ENCODE measurements around the gene TBC1D22B.

The TBC1D22B gene

GRCh38 chr6:37241131-37241530, 16.4 kb upstream of the TBC1D22B start:
- no peak for DNase-seq

DNA sequence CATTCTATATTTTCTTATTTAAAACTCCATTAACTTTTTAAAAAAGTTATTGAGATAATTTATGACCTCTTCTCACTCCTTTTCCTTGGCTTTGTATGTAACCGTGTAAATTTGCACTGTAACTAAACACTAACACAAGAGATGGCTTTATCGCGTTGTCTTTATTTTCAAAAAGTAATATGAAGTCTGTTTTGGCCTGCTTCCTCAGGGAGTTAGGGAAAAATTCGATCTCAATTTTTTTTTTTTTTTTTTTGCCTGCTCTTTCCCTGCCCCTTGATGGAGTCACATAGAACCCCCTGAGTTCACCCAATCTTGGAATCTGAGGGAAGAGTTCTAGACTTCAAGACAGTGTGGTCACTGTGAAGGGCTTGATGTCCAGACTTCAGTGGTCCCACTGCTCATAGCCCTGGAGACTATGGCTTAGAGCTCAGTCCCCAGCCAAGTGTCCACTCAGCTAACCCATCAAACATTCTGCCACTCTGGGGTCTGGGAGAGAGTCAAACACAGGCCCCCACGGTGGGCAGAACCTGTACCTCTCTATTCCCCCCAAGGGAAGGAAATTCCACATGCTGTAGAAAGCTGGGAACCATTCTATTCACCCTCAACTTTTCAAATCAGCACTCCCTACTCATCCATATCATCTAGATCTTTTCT, 15.7 kb upstream of the TBC1D22B start:
- no peak for DNase-seq

DNA sequence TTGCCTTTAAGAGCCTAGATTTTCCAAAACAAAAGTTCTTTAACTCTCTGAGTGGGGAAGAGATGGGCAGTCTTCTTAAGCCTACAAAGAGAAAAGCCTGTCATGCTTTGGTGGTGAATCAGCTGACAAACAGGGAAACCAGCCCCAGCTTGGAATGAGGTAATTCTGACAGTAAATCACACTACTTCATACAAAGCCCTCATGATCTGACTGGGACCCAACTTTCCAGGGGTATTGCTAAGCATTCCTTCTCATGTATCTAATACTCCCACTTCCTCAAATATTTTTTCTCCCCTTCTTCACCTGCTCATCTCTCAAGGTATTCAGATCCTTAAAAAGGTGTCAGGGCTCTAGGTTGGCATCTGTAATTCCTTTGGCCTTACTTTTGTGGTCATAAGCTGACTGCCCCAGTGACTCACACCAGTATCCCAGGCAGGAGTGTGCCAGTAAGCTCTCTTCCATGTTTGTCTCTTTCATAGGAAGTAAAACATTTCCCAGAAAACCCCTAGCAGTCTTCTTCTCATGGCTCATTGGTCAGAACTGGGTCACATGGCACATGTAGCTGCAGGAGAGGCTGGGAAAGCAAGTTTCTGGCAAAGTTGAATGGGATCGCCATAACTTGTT, 15.0 kb upstream of the TBC1D22B start:
- DNase-seq: peak; percentile 94

DNA sequence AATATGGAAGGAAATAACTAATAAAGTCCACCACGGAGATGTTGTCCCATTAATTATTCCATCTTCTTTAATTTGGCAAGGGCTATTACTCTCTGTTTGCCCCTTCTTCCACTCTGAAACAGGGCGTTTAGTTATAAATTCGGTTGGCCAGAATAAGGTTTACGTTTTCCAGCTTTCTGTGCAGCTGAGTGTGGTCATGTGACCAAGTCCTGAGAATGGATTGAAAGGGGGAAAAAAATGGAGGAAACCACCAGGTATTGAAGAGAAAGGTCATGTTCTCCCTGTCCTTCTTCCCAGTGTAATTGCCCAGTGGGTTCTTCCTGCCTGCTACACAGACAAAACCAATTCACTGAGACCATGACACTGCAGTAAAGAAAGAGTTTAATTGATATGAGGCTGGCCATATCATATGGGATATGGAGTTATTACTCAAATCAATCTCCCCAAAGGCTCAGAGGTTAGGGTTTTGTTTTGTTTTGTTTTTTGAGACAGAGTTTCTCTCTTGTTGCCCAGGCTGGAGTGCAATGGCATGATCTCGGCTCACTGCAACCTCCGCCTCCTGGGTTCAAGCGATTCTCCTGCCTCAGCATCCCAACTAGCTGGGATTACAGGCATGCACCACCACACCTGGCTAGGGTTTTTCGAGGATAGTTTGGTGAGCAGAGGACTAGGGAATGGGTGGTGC, 14.3 kb upstream of the TBC1D22B start:
- DNase-seq: no peak

DNA sequence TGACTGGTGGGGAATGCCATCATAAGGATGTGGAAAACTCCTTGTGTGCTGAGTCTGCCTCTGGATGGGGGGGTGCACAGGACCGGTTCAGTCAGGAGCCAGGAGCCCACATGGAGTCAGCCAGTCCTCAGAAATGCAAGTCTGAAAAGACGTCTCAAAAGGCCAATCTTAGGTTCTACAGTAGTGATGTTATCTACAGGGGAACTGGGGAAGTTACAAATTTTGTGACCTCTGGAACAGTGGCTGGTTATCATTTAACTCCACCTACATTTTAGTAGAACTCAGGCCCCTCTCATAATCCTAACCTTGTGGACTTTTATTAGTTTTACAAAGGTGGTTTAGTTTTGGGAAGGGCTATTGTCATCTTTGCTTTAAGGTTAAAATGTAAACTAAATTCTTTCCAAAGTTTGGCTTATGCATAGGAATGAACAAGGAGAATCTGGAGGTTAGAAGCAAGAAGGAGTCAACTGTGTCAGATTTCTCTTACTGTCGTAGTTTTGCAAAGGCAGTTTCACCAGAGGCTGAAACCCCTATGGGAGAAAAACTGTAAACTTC, 13.7 kb upstream of the TBC1D22B start:
- no peak for DNase-seq

DNA sequence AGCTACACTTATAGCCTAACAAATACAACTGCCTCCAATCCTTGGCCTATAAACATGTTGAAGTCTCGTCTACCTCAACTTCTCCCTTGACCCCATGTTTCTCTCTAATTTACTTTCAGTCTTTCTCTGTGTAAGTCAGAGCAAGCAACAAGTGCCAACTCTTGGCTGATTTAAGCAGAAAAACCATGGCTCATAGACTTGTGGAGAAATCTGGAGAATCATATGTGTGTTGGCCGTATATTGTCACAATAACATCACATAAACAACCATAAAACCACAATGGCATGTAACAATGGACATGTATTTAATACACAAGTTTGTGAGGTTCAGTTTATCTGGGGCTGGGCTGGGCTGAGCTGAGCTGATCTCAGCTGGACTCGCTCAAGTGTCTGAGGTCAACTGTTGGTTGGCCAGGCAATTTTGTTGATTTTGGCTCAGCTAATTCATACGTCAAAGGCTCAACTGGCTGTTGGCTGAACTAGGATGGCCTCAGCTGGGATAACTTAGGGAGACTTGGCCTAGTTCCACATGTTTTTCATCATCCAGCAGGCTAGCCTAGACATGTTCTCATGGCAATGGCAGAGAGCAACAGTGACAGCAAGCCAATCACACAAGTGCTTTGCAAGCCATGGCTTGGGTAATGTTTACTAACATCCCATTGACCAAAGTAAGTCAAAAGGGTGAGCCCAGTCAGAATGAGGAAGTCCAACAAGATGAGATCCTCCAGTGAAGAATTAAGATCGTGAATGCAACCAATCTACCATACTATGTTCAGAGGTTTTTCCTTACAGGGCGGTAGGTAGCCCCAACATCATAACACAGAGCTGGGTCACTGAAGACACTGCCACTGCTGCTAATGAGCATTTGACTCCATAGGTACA, 12.9 kb upstream of the TBC1D22B start:
- peak; percentile 74 for DNase-seq

GRCh38 chr6:37251211-37251780, 6.3 kb upstream of the TBC1D22B start:
- peak; percentile 39 for DNase-seq

DNA sequence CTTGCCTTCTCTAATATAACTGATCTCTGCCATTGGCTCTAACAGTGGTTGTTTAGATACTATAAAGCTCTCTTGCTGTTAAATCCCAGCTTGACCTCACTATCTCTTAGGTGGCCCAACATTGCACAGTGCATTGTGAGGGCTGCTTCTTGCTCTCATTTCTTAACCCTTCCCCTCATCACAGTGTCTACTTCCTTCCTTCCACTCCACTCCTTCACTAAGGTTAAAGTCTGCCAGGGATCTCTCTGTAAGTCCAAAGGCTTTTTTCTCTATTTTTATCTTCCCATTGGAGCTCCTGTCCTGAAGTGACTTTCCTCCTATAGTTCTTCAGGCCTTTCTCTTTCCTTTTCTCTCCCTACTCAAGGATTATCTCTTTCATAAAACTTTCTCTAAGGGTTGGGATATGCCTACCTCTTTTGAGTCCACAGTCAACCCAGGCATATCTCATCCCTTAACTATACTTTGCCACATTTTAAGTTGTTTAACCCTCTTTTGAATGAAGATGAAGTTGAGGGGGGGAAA, 4.0 kb upstream of the TBC1D22B start:
- no peak for DNase-seq

DNA sequence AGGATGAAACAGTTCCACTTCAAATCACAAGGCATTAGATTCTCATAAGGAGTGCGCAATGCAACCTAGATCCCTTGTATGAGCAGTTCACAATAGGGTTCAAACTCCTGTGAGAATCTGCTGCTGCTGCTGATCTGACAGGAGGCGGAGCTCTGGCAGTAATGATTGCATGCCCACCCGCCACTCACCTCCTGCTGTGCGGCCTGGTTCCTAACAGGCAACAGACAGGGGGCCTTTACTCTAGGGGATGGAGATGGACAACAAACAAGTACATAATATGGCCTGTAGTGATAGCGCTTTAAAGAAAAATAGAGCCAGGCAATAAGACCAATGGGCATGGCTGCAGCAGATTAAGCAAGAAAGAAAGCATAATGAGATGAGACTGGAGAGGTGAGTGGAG, 2.7 kb upstream of the TBC1D22B start:
- DNase-seq: no peak

DNA sequence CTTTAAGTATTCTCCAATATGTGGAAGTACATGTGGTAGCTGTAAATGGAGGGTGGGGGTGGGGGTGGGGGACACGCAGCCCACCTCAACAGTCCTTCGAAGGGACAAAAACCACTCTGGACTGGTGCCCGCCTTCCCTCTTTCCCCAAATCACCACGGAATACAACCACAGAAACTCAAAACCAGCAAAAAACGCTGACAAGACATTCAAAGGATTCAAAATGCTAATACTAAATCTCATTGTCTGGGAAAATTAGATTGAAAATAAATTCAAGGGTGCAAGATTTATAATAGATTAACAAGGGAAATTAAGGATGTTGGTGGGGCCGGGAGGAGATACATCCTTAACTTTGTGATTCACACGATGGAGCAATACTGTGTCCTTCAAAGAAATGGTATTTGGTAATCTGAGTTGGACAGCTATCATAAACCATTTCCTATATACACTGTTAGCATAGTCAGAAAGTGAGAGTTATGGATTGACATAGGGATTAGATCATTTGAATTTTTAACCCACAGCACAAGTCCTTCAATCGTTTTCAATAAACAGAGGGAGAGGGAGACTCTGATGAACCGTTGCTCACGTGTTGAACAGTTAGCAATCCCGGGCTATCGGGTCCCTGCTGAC, 766 bp upstream of the TBC1D22B start:
- peak; percentile 88 for DNase-seq

GRCh38 chr6:37257320-37257633, 295 bp upstream of the TBC1D22B start:
- DNase-seq: no peak

DNA sequence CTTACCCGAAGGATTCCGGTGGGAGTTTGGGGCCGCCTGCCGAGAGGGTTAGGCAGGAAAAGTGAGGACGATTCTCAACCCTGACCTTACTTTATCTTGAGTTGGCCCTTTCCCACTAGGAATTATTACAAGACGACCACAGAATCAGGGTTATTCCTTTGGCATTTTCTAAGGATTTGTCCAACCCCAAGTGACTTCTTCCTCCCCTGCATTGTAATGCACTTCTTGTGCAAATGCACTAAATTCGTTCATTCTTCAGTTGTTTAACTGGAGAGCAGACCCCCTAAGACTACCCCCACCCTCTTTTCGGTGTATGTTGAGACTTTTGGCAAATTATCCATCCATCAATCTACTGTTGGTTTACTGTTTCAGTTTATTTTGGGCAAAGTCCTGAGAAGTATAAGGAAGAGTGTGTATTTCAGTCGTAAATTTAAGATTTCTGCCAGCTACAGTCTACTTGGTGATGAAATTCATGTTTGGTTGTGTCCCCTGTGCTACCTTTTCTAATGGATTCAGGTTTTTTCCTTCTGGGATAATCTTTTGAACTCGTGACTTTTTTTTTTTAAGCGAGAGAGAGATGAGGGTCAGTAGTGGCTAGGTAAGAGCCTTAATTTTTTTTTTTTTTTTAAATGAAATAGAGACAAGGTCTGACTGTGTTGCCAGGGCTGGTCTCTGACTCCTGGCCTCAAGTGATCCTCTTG, 983 bp downstream of the TBC1D22B start:
- no peak for DNase-seq

DNA sequence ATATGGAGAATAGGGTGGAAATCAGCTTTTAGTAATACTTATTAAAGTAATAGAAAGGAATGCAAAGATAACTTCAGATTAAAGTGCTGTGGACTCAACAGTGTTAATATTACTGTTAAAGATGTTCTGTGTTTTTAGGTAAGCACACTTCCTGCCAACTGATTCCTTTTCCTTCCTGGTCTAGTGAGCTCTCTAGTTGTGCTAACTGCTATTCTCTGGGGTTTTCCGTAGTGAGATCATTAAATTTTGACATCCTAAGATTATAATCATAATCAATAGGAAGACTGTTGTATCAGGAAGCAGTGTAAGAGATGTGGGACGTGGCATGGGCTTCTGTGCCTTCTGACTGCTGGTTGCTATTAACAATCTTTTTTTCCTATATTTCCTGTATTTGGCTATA, 1.6 kb downstream of the TBC1D22B start:
- peak; percentile 80 for DNase-seq

- peak; percentile 69 for DNase-seq
Measured at GRCh38 chr6:37260040-37260439, 2.5 kb downstream of the TBC1D22B start.

GRCh38 chr6:37260444-37260843, 2.9 kb downstream of the TBC1D22B start:
- no peak for DNase-seq

GRCh38 chr6:37261198-37261597, 3.6 kb downstream of the TBC1D22B start:
- DNase-seq: no peak

- DNase-seq: no peak
Measured at GRCh38 chr6:37262446-37263026, 5.0 kb downstream of the TBC1D22B start.

DNA sequence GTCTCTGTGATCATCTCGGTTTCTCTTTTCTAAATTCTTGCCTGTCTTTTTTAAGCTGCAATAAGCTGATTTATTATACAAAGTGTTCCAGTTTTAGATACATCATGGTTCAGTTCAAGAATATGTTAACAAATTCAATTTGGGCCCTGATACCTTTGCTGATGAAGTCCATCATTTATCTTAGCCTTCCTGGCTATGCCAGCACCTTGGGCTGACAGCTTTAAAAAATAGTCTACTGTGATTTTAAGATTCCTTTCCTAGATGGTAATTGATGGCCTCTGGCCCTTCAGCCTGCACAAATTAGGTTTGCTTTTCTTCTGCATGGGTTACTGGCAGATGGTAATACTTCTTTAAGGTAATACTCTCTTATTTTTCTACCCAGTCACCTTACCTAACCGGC, 7.4 kb downstream of the TBC1D22B start:
- DNase-seq: no peak

GRCh38 chr6:37265860-37266259, 8.3 kb downstream of the TBC1D22B start:
- DNase-seq: no peak

- DNase-seq: no peak
Measured at GRCh38 chr6:37269105-37269504, 11.5 kb downstream of the TBC1D22B start.
